ENCODE results near the gene ZNF684. TPM values are rescaled to one million over a fixed set of nuclear protein-coding genes. Genes with fewer than 3 reads are reported as not detected.

The ZNF684 gene
- total RNA-seq, 6 donors from 2014 or later: 1.2 to 5.3 (median 3.5) TPM

DNA sequence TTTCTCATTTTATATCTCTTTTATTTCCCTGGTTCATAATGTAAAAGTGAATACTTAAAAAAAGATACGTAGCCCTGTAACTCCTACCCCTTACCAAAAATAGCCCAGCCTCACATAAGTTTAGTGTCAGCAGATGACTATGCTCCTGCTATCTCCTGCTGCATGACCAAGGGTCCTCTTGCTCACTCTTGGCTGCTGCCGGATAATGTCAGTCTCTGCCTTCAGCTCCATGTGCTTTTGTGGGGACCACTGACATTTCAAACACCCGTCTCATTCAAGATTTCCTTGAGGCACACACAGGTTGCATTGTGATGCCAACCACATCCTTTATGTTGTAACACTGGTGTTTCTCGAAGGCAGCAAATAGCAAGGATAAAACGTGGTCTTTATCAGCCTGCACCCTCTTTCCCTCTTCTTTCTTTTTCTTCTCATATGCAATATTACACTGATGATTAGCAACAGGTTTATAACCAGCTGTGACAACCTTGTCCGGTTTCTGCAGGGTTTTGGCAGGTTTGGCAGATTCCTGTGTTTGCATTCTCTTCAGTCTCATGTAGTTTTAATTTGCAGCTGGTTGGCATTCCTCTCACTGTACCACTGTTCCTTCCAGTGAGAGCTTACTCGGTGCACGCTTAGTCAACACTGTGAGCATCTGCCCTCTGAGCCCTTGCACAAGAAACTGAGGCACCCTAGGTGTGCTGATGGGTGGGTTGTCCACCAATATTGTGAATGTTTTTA is 62.2 kb downstream of the ZNF684 start:
- ATAC-seq (ENCODE audit: low FRiP score in 2 of 2) (no peak), DNase-seq (no peak)
- TF ChIP-seq POLR2AphosphoS5 (IDR thresholded peaks at IDR 0.05) (no peak), CTCF (IDR thresholded peaks at IDR 0.05) (no peak), EP300 (IDR thresholded peaks at IDR 0.05) (no peak), POLR2A (IDR thresholded peaks at IDR 0.05) (no peak)
- WGBS, 2 donors: 42 to 53% methylated on average over 8 of the region's 8 CpGs
- Histone ChIP-seq H3K27me3 (no peaks in the 10 kb centered on the region), H3K4me1 (no peaks in the 10 kb centered on the region), H3K4me3 (no peak overlapping the region), H3K36me3 (no peaks in the 10 kb centered on the region), H3K9me3 (no peaks in the 10 kb centered on the region), H3K27ac (no peak overlapping the region)

DNA sequence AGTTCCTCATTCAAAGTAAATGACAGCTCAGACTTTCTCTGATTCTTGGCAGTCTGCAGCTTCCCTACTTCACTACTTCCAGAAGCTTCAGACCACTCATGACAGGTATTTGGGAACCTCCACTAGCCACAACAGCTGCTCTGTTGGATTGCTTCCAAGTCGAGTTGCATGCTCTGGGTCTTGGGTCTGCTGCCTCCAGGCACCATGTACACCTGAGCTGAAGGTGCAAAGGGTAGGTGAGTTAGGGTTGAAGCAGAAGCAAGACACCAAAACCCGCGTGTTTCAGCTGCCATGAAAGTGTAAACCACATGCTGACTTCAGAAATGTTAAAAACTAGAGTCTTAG is 62.7 kb downstream of the ZNF684 start:
- 59 to 64% methylated on average over 3 of the region's 3 CpGs for WGBS, 2 donors
- no peaks in the 10 kb centered on the region for H3K4me1 ChIP-seq
- DNase-seq (no peak), ATAC-seq (ENCODE audit: low FRiP score in 2 of 2) (no peak)
- H3K36me3 ChIP-seq: no peaks in the 10 kb centered on the region
- H3K9me3 ChIP-seq: no peaks in the 10 kb centered on the region
- H3K27me3 ChIP-seq: no peaks in the 10 kb centered on the region
- H3K27ac ChIP-seq: no peak overlapping the region
- TF ChIP-seq EP300 (IDR thresholded peaks at IDR 0.05): no peak
- TF ChIP-seq POLR2AphosphoS5 (IDR thresholded peaks at IDR 0.05): no peak
- TF ChIP-seq POLR2A (IDR thresholded peaks at IDR 0.05): no peak
- no peak for TF ChIP-seq CTCF (IDR thresholded peaks at IDR 0.05)
- H3K4me3 ChIP-seq: no peak overlapping the region

DNA sequence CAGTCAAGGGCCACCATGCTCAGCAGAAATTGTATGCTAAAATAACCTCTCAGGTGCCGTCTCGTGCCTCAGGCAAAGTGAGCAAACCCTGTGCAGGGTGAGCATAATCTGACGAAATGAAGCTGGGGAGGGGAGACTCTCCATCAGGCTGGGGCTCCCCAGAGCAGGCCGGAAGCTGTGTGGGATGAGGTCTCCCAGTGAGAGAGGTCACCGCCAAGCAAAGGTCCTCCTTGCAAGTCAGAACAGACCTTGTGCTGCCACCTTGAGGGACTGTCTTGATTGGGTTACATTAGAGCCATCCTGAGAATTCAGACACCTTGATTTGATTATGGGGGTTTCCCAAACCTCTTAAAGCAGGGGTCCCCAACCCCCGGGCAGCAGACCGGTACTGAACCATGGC is 64.2 kb downstream of the ZNF684 start:
- TF ChIP-seq EP300 (IDR thresholded peaks at IDR 0.05): no peak
- no peak for TF ChIP-seq POLR2AphosphoS5 (IDR thresholded peaks at IDR 0.05)
- no peak for TF ChIP-seq CTCF (IDR thresholded peaks at IDR 0.05)
- no peak for TF ChIP-seq POLR2A (IDR thresholded peaks at IDR 0.05)
- peak in 1 of 2 donors; percentile 30 for ATAC-seq (ENCODE audit: low FRiP score in 2 of 2)
- DNase-seq: no peak
- no peaks in the 10 kb centered on the region for H3K36me3 ChIP-seq
- no peaks in the 10 kb centered on the region for H3K9me3 ChIP-seq
- H3K27me3 ChIP-seq: no peaks in the 10 kb centered on the region
- 87 to 91% methylated on average over 5 to 7 of the region's 7 CpGs for WGBS, 2 donors
- H3K4me3 ChIP-seq: no peak overlapping the region
- no peak overlapping the region for H3K27ac ChIP-seq
- H3K4me1 ChIP-seq: no peaks in the 10 kb centered on the region

Small RNAs within 50 kb of the gene (small RNA-seq; reads per million reads assigned to genes)
- gene AL356379.1: 0 reads per million in 4 donors

Other genes starting within 250 kb of the ZNF684 start
- 10 to 100 TPM in 1 of 6 donors, 1 to 10 TPM in 5; 4.2 to 30.4 (median 5.2) TPM for gene COL9A2, start 214.4 kb upstream of the ZNF684 start, total RNA-seq
- 10 to 100 TPM; 68.7 to 95.3 (median 72.2) TPM for gene SMAP2, start 157.9 kb upstream of the ZNF684 start, total RNA-seq
- 1 to 10 TPM in 3 of 6 donors, under 1 TPM in 1, not detected in 2; 0.76 to 1.7 (median 1.4) TPM for gene ZFP69B, start 81.2 kb upstream of the ZNF684 start, total RNA-seq
- gene ZFP69, start 54.3 kb upstream of the ZNF684 start, total RNA-seq: 1 to 10 TPM; 1.3 to 5.2 (median 3.1) TPM
- 10 to 100 TPM in 2 of 6 donors, 1 to 10 TPM in 4; 5.5 to 30.4 (median 9.9) TPM for gene EXO5, start 22.9 kb upstream of the ZNF684 start, total RNA-seq
- 1 to 10 TPM; 2.7 to 9.9 (median 3.5) TPM for gene RIMS3, start 134.0 kb downstream of the ZNF684 start, total RNA-seq
- 10 to 100 TPM; 40.0 to 73.3 (median 50.9) TPM for gene NFYC, start 160.1 kb downstream of the ZNF684 start, total RNA-seq